ENCODE data around the gene AGBL3.
"Not testable (repeated sequence)": the region's sequence is repeated elsewhere in the genome, so short reads cannot be mapped to it uniquely, and the experiment has no call there.

The AGBL3 gene

DNA sequence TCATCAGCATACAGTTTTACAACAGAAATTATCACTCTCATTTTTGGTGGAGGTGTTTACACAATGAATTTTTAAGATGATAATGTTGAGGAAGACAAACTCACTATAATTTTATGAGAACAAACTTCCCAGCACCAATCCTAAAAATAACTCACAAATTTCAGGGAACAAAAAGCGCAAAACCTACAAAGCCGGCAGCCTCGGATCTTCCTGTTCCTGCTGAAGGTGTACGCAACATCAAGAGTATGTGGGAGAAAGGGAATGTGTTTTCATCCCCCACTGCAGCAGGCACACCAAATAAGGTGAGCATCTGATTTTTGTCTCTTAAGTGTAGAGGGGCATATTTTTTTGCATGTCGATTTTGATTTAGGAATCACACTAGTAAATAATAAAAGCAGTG lies 26.5 kb upstream of the AGBL3 start:
- H3K4me3 ChIP-seq, result no peak overlapping the region
- H3K27ac ChIP-seq, result no peak overlapping the region

DNA sequence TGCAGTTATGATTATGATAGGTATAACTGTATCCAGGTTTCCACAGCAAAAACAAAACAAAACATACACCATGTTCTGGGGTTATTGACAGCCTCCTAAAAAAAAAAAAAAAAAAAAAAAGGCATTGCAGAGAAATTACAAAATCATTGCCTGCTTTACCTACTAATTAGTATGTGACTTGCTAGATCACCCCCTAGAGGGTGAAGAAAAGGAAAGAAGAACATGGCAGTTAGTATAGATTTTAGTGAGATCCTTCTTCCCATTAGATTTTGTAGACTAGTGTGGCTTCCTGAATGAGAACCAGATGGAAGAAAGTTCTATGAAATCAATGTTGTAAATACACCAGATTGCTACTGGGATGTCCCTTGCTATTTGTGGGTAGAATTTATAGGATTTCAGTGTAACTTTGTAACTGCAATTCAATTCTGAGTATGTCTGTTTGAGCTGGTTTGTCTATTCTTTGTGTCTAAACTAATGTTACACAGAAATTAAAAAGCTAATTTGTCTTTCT lies 24.0 kb upstream of the AGBL3 start:
- Histone ChIP-seq H3K27ac (peak overlapping the region in 1 of 21 experiments; percentile 10), H3K4me3 (no peak overlapping the region)

DNA sequence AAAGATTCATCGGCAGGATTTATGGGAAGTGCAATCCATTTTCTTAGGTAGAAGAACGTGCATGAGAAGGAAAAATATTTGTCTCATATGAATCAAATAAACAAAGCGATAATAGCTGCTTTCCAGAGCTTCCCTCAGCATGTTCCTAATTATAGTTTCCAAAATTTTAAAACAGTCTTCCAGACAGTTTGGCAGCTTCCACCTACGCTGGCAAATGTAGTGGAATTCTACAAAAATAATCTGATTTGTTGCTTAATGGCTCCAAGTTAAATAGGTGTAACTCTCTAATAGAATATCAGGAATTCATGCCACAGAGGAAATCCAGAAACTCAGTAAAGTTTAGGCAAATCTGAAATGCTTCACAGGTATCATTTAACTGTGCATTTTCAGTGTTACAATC lies 23.3 kb upstream of the AGBL3 start:
- no peak overlapping the region for H3K27ac ChIP-seq
- H3K4me3 ChIP-seq, result no peak overlapping the region

DNA sequence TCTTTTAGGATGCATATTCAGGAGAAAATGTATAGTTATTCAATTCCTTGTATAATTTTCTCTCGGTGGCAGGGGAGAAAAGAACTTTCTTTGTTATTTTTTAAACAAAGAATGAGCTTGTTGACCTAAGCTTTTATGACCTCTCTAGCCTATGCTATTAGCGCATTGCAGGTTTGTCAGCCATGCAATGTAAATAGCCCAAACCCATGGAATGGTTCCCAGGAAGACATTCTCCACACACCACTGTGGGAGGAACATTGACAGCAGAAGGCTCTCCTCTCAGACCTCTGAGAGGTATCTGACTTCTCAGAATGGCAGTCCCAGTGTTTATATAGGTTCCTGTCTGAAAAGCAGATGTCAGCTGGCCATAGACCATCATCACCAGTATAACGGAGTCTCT lies 19.6 kb upstream of the AGBL3 start:
- no peak overlapping the region for H3K27ac ChIP-seq
- H3K4me3 ChIP-seq, result no peak overlapping the region

GRCh38 chr7:134968110-134968509 lies 18.2 kb upstream of the AGBL3 start:
- H3K27ac ChIP-seq, result no peak overlapping the region
- no peak overlapping the region for H3K4me3 ChIP-seq

GRCh38 chr7:134981645-134982044 lies 4.7 kb upstream of the AGBL3 start:
- not testable (repeated sequence) for H3K27ac ChIP-seq, H3K4me3 ChIP-seq

DNA sequence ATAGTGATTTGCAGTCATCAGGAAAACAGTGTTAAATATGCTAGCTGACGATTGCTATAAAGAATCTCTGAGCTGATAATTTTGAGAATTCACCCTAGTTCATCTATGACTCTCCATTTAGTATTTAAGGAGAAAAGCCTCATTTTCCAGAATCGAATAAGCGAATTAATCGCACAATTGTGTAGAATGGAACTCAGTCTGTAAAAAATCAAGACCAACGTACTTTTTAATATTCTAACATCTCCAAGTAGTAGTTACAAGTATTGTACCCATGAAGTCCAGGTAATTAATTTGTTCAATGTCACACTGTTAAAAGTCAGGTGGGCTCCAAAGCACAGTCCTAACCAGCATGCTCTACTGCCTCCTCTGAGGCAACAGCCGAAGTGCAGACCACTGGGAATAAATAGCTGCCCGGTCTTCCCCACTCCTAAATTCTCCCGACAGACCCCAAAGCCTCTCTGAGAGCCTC lies 380 bp upstream of the AGBL3 start:
- peak overlapping the region; percentile 67 to 90 (median 83) for H3K4me3 ChIP-seq
- H3K27ac ChIP-seq, result peak overlapping the region in 20 of 21 experiments; percentile 67 to 92 (median 85)

- Histone ChIP-seq H3K4me3 (peak overlapping the region in 1 of 7 experiments; percentile 1), H3K27ac (no peak overlapping the region)
Measured at GRCh38 chr7:134988161-134988560, 1.9 kb downstream of the AGBL3 start.

DNA sequence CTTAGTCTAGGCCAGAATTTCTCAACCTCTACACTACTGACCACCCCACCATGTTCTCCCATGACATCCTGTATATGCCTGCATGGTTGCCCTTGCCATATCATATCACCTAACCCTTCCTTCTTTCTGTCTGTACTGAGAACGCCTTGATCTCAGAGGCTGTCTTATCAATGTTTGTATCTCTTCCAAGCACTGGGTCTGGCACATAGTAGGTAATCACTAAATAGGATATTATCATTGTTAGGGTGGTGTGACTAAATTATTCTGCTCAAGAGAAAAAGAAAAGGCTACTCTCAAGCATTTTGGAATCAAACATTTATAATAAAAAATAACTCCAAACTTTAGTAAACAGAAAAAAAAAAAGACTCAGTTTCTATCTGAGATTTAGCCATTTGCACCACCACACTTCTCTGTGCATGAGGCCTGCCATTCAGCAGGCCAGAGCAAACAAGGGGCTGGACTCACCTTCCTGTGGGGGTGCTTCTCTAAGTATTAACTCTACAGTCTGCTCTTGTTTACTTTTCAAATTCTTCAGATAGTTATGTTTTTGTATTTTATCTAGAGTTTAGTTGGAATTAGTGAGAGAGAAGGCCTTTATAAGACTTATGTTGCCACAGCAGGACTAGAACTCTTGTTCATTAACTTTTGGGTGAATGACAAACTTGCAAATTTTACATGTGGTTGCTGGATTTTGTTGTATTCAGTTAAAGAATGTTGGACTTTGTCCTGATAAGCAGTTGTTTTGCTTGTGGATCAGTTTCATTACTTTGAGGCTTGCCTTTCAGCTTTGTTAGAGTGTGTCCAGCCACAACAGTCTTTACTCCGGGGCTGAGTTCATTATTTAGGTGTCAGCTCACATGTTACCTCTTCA lies 5.4 kb downstream of the AGBL3 start:
- Histone ChIP-seq H3K4me3 (no peak overlapping the region), H3K27ac (no peak overlapping the region)

DNA sequence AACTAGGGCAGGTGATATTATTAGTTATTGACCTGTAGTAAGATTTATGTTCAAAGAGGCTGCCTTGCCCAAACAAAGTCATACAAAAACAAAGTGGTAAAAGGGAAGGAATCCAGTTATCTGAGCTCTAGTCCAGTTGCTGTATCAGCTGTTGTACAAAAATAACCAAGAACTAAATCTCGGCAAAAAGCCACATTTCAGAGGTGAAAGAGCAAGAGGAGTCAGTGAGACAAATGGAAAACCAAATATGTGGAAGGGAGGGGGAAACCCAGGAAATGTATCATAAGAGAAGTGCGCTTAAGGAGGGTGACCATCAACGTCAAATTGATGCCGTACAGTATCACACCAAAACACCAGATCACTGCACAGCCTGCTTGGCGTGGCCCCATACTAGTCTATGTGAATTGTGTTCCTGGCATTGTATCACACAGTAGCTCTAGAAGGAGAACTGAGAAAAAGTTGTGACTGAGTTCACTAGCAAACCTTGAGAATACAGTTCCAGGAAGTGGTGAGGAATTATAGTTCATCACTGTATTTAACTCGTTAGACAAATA lies 6.4 kb downstream of the AGBL3 start:
- Histone ChIP-seq H3K4me3 (no peak overlapping the region), H3K27ac (no peak overlapping the region)

- Histone ChIP-seq H3K27ac (no peak overlapping the region), H3K4me3 (no peak overlapping the region)
Measured at GRCh38 chr7:134993877-134994456, 7.7 kb downstream of the AGBL3 start.

GRCh38 chr7:134995239-134996096 lies 9.2 kb downstream of the AGBL3 start:
- Histone ChIP-seq H3K27ac (peak overlapping the region in 1 of 21 experiments; percentile 39), H3K4me3 (no peak overlapping the region)

- peak overlapping the region in 1 of 21 experiments; percentile 14 for H3K27ac ChIP-seq
- no peak overlapping the region for H3K4me3 ChIP-seq
Measured at GRCh38 chr7:134996097-134996550, 9.8 kb downstream of the AGBL3 start.

DNA sequence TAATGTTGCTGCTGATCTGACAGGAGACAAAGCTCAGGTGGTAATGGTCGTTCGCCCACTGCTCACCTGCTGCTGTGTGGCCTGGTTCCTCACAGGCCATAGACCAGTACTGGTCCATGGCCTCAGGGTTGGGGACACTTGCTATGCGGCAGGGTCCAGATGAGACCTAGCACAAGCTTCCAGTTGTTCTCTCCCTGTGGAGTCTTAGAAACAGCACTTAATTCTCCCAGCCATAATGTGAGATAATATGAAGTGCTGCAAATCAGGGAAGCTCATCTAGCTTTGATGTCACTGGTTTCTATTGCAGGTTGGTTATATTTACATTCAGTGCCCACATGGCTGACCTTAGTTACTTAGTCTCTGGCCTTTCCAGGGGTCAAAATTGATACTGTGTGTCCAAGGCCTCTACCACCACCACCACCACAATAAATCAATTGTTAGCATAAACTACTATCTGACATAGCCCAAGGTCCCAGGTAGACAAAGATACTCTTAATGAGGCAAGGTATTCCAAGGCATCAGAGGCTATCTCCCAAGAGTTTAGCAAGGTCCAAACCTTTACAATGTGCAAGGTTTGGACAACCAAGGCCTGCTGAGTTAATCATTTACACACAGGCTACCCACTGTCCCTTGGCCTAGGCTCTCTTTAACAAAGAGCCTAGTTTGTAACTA lies 11.0 kb downstream of the AGBL3 start:
- Histone ChIP-seq H3K4me3 (no peak overlapping the region), H3K27ac (no peak overlapping the region)

DNA sequence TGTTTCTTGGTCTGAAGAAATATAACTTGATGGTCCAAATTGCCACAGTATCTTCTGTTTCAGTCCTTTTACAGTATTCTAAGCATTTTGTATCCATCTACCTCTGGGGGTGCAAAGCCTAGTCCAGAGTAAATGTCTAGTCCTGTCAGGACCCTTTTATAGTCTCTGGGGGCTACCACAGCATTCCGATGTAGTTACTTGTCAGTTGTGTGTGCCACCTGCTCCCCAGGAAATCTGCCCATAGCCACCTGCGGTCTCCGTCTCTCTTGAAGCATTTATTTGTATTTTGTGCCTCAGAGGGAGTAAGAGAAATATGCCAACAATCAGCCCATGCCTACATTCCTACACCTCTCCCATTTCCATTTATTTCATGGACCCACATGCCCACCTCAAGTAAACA lies 12.8 kb downstream of the AGBL3 start:
- no peak overlapping the region for H3K4me3 ChIP-seq
- no peak overlapping the region for H3K27ac ChIP-seq

- Histone ChIP-seq H3K27ac (no peak overlapping the region), H3K4me3 (no peak overlapping the region)
Measured at GRCh38 chr7:135001390-135002165, 15.3 kb downstream of the AGBL3 start.

DNA sequence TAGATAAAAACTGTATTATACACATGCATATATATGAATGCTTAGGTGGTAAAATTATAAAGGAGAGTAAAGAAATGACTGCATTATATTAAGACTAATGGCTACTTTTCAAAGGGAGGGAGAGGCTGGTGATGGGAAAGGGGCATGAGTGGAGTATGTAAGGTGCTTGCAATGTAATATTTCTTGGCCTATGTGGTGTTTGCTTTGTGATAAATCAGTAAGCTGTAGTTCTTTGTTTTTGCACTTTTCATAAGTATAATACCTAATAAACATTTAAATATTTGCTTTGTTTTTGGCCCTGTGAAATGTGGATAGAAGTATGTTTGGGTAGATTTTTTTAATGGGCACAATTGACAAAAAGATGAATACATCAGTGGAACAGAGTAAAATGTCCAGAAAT lies 25.9 kb downstream of the AGBL3 start:
- Histone ChIP-seq H3K4me3 (no peak overlapping the region), H3K27ac (no peak overlapping the region)

- Histone ChIP-seq H3K27ac (no peak overlapping the region), H3K4me3 (no peak overlapping the region)
Measured at GRCh38 chr7:135023622-135024021, 37.3 kb downstream of the AGBL3 start.
